Mesenteric fat pad (tissue), 1 donor: ENCODE data around the gene APIP. TPM values are rescaled to one million over a fixed set of nuclear protein-coding genes. Genes with fewer than 3 reads are reported as not detected.
"Not testable (repeated sequence)": the region's sequence is repeated elsewhere in the genome, so short reads cannot be mapped to it uniquely, and the experiment has no call there.

ENCODE experiments used
- DNase-seq: peaks from one replicate; pipeline ENCODE4 v3.0.0-alpha.2; 2020; ENCODE audit warnings: low spot score
- total RNA-seq: library from RNA; stranded (reverse); fragmentation: NEBNext Ultra II Directional; extraction: Animal tissue kit (Norgen Biotek cat#: 25700); gene quantifications from one replicate; pipeline ENCODE4 v1.2.1, GENCODE V29; 2021
- donor health status: DM: yes; HTN: yes; CAD: no.

APIP gene
- total RNA-seq, 1 donor from 2014 or later = 56.4 TPM

DNA sequence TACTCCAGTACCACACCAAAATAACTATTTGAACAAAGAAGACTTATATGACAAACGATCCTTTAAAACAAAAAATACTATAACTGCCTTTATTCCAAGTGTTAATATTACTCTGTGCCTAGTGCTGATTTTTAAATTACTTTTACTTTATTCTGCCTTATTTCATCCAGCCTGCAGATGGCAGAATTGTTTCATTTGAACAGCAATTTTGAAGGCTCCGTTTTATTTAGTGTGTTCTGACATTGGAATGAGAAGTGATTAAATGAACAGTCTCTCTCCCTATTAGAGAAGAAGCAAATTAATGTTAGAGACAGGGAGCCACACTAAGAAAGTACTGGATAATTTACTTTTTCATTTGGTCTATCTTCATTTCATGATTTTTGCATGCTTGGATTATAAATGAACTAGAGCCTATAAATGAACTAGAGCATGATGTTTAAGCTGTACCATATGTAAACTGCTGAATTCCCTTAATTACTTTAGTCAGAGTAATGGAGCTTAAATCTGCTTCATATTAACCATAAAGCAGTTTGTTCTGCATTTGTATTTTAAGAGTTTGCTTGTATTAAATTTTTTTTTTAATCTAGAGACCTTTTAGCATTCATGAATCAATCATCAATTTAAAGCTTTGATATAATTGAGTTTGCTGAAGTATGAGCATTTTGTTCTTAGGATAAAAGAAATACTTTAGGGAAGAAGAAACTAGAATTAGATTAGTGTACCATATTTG lies 10.1 kb upstream of the APIP start:
- no peak for DNase-seq

DNA sequence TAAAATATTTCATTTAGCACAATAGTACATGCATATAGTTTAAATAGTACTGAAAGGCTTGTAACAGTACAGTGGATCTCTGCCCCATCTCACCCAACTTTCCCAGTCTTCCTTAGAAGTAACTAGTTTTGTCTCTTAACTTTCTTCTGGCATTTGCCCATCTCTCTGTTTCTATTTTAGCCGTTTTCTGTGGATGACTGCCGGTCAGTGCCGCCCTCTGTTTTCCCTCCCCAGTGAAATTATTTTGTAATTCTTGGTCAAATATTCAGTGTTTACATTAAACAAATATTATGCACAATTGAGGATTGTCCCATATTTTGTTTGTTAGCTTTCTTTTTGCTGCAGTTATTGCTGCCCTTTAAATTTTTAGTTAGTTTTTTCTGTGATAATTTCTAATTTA lies 8.5 kb upstream of the APIP start:
- no peak for DNase-seq

DNA sequence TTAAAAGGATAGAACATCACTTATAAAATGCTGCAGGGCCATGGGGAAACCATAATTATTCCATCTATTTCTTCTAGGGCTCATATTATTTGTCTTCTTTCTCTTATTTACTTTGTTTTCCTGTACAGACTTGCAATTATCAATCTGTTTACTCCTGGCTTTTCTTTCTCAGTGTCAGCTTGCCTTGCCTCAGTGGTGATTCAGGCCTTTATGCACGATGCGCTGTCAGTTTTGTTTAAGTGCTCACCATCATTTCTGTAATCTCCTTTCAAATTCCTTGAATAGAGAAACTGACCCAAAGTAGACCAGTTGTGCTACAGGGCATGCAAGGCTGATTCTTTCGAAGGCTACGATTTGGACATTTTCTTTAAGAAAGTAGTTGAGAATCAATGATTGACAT lies 5.0 kb upstream of the APIP start:
- DNase-seq = no peak

DNA sequence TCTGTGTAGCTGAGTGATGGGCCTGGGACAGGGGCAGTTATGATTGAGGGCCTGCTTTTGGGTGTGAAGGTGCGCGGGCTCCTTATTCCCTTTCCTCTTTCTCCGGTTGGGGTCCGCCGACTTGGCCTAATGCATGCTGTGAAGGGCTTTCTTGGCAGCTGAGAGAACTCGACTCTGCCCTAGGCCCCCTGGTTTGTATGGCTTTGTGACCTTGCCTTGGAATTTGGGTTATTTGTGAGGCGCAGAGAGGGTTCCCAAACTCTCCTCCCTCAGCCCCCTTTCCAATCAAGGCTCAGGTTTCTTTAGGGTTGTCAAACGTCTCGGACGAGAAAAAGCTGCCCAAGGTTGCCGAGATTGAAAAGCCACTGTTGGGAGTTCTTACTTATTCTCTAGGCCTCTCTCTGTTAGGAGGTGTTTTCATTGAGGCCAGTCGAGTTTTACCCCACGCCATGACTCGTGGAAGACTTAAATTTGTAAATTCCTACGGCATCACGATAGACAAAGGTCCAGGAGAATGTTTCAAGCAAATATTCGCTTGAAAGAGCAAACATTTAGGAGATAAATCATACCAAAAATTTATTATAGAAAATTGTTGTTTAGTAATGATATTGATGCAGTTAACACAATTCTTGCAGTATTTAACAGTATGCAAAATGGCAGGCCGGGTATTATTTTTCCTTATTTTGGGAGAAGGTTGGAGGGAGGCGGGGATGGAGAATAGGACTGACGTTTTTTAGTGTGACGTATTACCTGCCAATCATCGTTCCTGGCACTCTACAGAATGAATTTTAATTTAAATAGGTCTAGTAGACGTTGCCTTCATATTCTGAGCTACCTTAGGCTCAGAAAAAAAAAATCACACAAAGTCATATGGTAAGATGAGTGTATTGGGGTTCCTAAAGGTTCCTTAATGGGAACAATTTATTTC lies 928 bp upstream of the APIP start:
- DNase-seq = no peak

DNA sequence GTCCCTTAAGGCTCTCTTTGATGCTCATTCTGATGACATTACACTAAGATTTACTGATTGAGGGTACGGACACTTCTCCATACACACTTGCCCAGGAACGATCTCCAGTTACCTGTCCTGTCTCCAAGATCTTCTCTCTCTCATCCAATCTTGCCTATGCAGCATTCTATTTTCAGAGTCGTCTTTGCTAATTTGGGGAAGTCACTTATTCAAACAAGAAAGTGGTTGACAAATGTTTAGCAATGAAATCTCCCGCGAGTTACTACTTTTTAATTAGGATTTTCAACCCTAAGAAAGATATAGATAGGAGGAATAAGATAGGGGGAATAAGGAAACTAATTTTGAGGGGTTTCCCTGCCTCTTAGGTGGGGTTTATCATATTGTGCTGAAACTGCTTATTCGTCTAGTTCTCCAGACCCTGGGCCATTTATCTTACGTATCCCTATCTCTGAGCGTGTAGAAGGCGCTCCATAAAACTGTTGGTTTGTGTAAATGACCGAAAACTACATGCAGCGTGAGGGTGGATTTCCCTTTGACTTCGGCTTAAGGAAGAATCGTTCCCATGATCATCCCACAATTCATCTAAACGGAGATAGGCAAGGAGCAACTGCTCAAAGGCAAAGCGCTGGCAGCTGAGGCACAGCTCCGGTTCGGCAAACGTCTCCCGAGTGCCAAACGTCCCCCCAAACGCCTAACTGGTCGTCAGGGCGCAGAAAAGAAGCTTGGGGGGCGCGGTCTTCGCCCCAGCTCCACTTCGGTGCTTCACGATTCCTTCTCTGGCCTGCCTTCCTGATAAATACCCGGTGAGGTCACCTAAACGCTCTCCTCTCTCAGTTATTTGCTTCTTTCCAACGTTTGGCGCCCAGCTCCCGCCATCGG lies 804 bp downstream of the APIP start:
- DNase-seq = no peak

DNA sequence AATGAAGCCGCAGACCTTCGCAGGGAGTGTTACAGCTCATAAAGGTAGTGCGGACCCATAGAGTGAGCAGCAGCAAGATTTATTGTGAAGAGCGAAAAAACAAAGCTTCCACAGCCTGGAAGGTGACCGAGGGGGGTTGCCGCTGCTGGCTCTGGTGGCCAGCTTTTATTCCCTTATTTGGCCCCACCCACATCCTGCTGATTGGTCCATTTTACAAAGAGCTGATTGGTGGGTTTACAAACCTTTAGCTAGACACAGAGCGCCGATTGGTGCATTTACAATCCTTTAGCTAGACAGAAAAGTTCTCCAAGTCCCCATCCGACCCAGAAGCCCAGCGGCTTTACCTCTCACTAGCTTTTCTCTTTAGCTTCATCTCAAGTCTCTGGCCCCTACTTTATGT lies 2.6 kb downstream of the APIP start:
- DNase-seq = not testable (repeated sequence)

DNA sequence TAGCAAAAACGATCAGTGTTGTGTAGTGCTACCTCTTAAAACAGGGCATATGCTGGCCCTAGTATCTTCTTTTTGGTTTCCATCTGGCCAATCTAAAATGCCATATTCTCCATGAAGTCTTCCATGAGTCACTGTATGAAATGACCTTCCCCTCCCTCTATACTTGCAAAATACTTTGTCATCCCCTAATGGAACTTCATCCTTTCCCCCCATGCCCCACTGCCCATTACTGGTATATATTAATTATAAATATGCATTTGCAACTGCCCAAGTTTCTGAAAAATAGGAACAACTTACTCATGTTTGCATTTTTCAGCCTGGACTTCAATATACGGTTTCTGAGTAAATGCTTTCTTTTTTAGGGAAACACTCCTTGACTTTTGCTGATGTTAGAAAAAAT lies 4.5 kb downstream of the APIP start:
- DNase-seq = no peak

DNA sequence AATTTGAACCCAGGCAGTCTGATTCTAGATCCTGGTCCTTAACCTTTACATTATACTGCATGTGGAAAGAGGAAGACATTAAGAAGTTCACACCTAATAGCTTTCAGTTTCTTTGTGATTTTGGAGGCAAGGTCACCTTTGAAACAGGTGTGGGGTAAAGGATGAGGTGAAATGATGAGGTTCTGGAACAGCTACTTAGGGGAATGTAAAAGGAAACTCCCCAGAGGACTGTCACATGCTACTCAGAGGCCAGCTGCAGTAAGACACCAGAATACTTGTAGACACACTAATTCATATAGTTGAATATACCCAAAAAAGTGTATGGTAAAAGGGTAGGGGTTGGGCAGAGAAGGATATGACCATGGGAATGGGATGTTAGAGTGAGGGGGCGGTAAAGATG lies 5.4 kb downstream of the APIP start:
- no peak for DNase-seq

DNA sequence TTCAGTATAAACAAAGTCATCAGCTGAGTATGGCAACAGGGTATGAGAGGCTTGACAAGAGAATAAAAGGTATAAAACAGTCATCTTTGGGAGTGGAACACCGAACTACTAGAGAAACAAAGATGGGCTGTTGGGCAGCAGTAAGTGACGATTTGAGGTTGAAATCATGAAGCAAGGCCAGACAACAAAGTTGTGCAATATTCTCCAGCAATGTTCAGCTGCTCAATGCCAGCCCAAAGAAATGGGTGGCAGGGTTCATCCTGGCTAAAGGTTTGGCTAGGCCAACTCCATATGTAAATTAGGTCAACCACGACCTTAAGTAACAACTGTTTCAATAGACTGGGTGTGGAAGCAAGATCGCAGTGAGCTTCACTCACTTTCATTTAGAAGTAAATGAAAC lies 6.2 kb downstream of the APIP start:
- no peak for DNase-seq

DNA sequence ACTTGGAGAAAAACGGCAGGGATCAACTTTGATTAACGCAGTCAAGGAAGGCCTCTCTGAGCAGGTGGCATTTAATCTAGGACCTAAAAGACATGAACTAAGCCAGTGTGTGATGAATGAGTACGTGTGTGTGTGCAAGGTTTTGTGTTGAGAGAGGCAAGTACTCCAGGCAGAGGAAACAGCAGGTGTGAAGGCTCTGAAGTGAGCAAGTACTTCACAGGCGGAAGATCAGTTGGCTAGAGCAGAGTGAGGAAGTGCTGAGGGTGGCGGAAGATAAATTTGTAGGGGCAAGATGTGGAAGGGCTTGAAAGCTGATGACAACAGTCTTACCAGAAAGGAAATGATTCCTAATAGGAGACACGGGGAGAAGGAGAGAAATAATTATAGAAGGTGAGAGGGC lies 6.8 kb downstream of the APIP start:
- no peak for DNase-seq

DNA sequence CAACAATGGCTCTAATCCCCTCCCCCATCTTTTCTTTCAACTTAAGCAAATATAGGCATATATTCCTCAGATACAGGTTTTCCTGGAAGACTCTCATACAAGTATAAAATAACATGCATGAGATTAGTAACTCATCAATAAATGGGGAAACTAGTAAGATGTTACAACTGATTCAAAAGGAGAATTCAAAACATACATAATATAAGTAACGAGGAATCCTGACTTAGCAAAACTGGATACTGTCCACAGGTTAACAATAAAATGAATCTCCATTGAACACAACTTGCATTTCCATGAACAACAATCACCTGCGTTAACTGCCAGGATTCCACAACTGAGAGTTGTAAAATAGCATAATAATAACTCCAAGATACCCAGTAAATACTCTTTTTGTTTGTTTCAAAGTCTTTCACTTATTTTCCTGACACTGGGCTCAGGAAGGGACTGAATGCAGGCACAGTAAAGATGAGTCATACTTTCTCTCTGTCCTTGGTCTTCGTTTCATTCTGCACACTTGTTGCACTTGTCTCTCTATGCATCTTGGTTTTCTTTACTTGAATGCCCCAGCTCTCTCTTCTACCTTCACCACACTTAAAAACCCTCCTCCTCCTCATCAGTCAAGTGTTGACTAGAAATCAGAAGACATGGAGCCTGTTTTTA lies 8.1 kb downstream of the APIP start:
- no peak for DNase-seq

DNA sequence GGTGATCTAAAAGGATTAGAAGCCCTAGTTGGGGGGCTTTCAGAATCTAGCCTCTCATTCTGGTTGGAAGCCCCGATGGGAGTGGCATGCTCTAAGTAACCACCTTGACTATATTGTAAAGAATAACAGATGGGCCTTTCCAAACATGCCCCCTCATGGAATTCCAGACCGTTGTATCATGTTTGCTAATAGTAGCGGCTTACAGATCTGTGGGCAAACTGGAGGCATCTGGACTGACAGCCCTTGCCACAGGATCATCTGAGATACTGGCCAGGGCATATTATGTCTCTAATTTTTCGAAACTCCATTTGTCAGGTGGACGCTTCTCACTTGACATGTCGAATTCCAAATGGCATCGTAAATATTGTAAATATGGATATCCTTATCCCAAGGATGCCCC lies 10.5 kb downstream of the APIP start:
- no peak for DNase-seq

DNA sequence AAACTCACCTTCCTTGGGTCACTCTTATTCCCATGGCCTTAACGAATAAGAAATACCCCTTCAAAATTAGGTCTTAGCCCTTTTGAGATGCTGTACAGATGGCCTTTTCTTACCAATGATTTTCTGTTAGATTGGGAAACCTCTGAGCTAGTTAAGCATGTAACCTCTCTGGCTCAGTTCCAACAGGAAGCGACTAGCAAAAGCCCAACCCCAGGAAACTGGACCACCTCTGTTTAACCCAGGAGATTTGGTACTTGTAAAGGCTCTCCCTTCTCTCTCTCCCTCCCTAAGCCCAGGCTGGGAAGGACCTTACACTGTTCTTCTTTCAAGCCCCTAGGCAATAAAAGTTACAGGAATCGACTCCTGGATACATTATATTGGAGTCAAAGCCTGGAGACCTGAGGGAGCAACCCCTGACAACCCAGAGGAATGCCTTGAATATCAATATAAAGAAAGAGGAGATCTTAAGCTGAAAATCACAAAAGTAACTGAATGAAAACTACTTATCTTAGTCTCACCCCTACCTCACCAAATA lies 11.7 kb downstream of the APIP start:
- no peak for DNase-seq

DNA sequence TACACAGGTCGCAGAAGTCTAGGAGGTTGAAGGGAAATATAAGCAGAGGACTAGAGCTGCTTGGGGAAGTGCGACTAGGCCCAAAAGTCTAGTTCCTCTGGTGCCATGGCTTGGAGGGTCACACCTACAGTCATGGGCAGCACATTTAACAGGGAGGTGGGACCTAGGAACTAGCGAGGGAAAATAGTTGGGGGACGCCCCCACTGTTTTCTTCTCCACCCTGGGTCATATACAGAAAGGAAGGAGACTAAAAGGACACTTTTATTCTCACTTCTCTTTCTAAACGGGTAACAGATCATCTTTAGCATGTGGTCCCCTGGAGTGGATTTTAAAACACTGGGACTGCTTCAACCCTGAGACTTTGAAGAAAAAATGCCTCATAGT lies 16.6 kb downstream of the APIP start:
- no peak for DNase-seq

DNA sequence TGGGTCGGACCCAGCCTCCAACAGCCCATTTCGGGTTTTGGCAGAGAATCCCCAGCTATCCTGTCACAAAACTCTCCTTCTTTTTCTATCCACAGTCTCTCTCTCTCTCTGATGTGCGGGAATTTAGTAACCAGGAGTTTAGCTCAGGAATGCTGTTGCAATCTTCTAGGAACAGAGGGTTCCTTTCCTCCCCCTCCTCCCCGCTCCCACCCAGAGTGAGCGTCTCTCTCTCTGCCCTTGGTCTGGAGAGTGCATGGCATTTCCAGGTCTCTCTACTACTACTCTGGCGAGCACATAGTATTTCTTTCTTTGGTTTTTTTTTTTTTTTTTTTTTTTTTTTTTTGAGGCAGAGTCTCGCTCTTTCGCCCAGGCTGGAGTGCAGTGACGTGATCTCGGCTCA lies 17.7 kb downstream of the APIP start:
- no peak for DNase-seq

DNA sequence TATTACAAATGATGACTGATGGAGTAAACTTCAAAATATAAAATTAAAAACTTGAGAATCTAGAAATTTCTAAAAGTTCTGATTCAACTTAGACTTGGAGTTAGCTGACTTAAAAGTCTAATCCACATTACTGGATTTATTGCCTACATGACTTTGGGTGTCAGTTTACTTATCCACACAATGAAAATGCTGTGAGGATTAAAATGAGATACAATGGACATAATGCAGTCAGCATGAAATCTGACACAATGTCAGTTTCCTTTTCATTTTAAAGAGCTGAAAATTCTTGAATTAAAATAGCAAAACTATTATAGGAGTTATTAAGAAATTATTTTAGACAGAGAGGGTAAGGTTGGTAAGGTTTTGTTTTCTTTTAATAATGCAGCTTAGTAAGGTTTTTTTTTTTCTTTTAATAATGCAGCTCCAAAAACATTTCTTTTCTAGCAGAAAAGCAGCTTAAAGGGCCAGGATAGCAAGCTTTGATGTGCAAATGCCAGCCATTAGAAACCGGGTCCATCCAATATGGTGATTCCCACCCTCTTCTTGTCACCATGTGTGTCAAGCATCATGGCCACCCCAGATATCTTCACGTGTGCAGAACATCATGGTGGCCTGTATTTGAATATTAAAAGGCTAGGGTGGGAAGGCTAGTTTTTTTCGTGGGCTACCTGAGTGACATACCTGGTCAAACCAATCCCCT lies 18.9 kb downstream of the APIP start:
- no peak for DNase-seq

DNA sequence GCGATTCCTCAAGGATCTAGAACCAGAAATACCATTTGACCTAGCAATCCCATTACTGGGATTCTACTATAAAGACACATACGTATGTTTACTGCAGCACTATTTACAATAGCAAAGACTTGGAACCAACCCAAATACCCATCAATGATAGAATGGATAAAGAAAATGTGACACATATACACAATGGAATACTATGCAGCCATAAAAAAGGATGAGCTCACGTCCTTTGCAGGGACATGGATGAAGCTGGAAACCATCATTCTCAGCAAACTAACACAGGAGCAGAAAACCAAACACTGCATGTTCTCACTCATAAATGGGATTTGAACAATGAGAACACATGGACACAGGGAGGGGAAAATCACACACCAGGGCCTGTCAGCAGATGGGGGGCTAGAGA lies 20.0 kb downstream of the APIP start:
- not testable (repeated sequence) for DNase-seq

DNA sequence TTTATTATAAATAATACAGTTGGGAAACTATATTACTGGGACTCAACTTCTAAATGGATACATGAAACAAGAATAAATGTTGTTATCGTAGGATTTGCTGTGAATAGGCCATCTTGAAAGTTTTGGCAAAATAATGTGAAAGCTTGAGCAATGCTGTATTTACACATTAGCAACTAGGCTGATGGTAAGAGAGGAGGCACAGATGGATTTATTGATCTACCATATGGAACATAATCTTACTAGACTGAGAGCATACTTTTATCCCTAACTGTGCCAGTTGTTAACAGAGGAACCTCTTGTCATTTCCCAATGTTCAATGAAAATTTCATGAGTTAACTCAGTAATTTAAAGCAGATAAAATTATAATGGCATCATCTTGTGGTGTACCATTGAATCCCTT lies 22.8 kb downstream of the APIP start:
- DNase-seq = no peak

DNA sequence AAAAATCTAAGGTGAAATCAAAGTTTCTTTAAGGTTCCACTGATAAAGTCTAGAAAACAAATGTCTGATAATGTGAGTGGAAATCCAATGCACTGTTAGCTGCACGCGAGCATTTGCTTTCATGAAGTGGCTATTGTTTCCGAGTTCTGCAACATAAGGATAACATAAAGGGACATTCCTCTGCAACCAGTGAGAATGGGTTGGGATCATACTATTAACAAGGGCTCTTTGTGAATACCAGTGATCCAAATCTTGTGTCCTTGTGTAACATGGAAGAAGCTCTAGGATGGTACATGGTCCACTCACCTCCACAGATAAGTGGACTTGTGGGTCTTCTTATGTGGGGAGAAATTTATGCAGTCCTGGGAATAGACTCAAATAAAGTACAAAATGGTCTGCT lies 24.6 kb downstream of the APIP start:
- no peak for DNase-seq

DNA sequence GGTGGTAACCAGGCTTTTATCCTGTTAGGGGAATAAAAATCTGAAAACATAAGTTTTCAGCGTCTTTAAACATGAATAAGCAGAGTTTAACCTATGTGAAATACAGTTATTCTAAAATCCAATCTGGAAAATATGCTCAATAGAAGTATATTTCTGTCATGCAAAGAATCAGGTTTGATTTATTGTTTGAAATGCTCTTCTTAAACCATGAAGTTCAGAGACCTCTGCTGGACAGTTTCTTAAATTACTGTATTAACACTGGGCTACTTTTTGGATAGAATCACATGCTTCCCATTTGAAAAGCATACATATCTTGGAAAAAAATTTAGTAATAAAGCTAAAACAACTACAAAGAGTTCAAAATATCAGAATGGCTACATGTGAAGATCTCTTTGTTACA lies 25.4 kb downstream of the APIP start:
- DNase-seq = no peak
